Dermis microvascular lymphatic vessel endothelial cell (primary cell): ENCODE measurements around the gene SEMA3A. TPM values are rescaled to one million over a fixed set of nuclear protein-coding genes. Genes with fewer than 3 reads are reported as not detected.
"Not testable (repeated sequence)": the region's sequence is repeated elsewhere in the genome, so short reads cannot be mapped to it uniquely, and the experiment has no call there.

ENCODE experiments used
- DNase-seq, 2 donors: peaks; one replicate each; pipeline versions ENCODE4 v3.0.0 to v3.0.0-alpha.2; 2010; ENCODE audit warnings: low read depth in 2 of 2
- total RNA-seq: library from RNA; depleted of rRNA; stranded (reverse); fragments of >200 nt; gene quantifications from 2 replicates; pipeline ENCODE4 v1.2.1, GENCODE V29; 2014

Gene SEMA3A
- total RNA-seq, 1 donor from 2014 or later = 35.0 TPM

GRCh38 chr7:84069033-84069432 lies 125.6 kb downstream of the SEMA3A start:
- no peak for DNase-seq

- not testable (repeated sequence) for DNase-seq
Measured at GRCh38 chr7:84062489-84062901, 132.1 kb downstream of the SEMA3A start.

GRCh38 chr7:84060760-84061261 lies 133.8 kb downstream of the SEMA3A start:
- peak in 1 of 2 donors; percentile 65 for DNase-seq

GRCh38 chr7:84060000-84060399 lies 134.6 kb downstream of the SEMA3A start:
- DNase-seq = no peak

- peak in 1 of 2 donors; percentile 58 for DNase-seq
Measured at GRCh38 chr7:84058311-84059076, 136.1 kb downstream of the SEMA3A start.

- DNase-seq = no peak
Measured at GRCh38 chr7:84057576-84057975, 137.0 kb downstream of the SEMA3A start.

- DNase-seq = no peak
Measured at GRCh38 chr7:84055904-84056605, 138.5 kb downstream of the SEMA3A start.

- DNase-seq = not testable (repeated sequence)
Measured at GRCh38 chr7:84055199-84055598, 139.4 kb downstream of the SEMA3A start.

GRCh38 chr7:84049071-84049836 lies 145.3 kb downstream of the SEMA3A start:
- DNase-seq = peak in 1 of 2 donors; percentile 40

- DNase-seq = no peak
Measured at GRCh38 chr7:84047085-84047484, 147.5 kb downstream of the SEMA3A start.

- DNase-seq = no peak
Measured at GRCh38 chr7:84044834-84045233, 149.8 kb downstream of the SEMA3A start.

- no peak for DNase-seq
Measured at GRCh38 chr7:84043661-84044191, 150.9 kb downstream of the SEMA3A start.

- DNase-seq = peak in 1 of 2 donors; percentile 76
Measured at GRCh38 chr7:84042110-84042539, 152.5 kb downstream of the SEMA3A start.

GRCh38 chr7:84041649-84042048 lies 152.9 kb downstream of the SEMA3A start:
- DNase-seq = no peak

- DNase-seq = no peak
Measured at GRCh38 chr7:84040355-84040754, 154.2 kb downstream of the SEMA3A start.

GRCh38 chr7:84039432-84039831 lies 155.2 kb downstream of the SEMA3A start:
- no peak for DNase-seq

GRCh38 chr7:84027678-84028077 lies 166.9 kb downstream of the SEMA3A start:
- DNase-seq = no peak

GRCh38 chr7:84025332-84025927 lies 169.2 kb downstream of the SEMA3A start:
- peak in 1 of 2 donors; percentile 90 for DNase-seq

- DNase-seq = no peak
Measured at GRCh38 chr7:84022684-84023308, 171.8 kb downstream of the SEMA3A start.

- DNase-seq = no peak
Measured at GRCh38 chr7:84022009-84022408, 172.6 kb downstream of the SEMA3A start.
